HT1080 (cell line): ENCODE measurements around the gene SIN3B. TPM values are rescaled to one million over a fixed set of nuclear protein-coding genes. Genes with fewer than 3 reads are reported as not detected.

ENCODE experiments used
- small RNA-seq: library from RNA; depleted of rRNA; stranded (forward); fragments of <200 nt; gene quantifications from one replicate; pipeline ENCODE3, GENCODE V24; 2014
- total RNA-seq: library from RNA; depleted of rRNA; stranded (reverse); fragments of >200 nt; shearing (Covaris generic); gene quantifications from 2 replicates; pipeline ENCODE4 v1.2.3, GENCODE V29; 2014; rRNA removed

SIN3B gene
- total RNA-seq, 1 experiment from 2014 or later = 14.6 TPM

Small RNA genes lying within 50 kb of the gene (small RNA-seq; reads per million reads assigned to genes)
- not detected for gene AC008737.3
- not detected for gene RN7SL823P
- not detected for gene RN7SL835P

Other genes with a start within 250 kb of the SIN3B start
- 13.5 and 14.6 TPM in 2 replicates for gene MED26, start 201.2 kb upstream of the SIN3B start, total RNA-seq
- gene SMIM7, start 169.3 kb upstream of the SIN3B start, total RNA-seq = 71.3 and 89.7 TPM in 2 replicates
- 0.26 and 0.94 TPM in 2 replicates for gene TMEM38A, start 168.3 kb upstream of the SIN3B start, total RNA-seq
- not detected in 2 replicates for gene NWD1, start 109.6 kb upstream of the SIN3B start, total RNA-seq
- not detected in 2 replicates for gene F2RL3, start 59.6 kb downstream of the SIN3B start, total RNA-seq
- gene CPAMD8, start 197.4 kb downstream of the SIN3B start, total RNA-seq = not detected in 2 replicates
- 10.1 and 11.1 TPM in 2 replicates for gene HAUS8, start 246.1 kb downstream of the SIN3B start, total RNA-seq
- gene MYO9B, start 246.4 kb downstream of the SIN3B start, total RNA-seq = 29.3 and 30.8 TPM in 2 replicates